Urothelium cell line (cell line): ENCODE data around the gene MTFP1.
"Not testable (repeated sequence)": the region's sequence is repeated elsewhere in the genome, so short reads cannot be mapped to it uniquely, and the experiment has no call there.

Experiments
- DNase-seq: peaks from one replicate; pipeline ENCODE4 v3.0.0; 2011; ENCODE audit warnings: low spot score, mixed read lengths
- FAIRE-seq: peaks from 2 replicates; lab custom pipeline; 2011; peaks lifted over from hg19 to GRCh38; lab: Jason Lieb, UNC

The MTFP1 gene

GRCh38 chr22:30401024-30401423 is 24.5 kb upstream of the MTFP1 start:
- FAIRE-seq, DNase-seq: not testable (repeated sequence)

- FAIRE-seq (no peak), DNase-seq (no peak)
Observed at GRCh38 chr22:30402028-30402765, 23.4 kb upstream of the MTFP1 start.

DNA sequence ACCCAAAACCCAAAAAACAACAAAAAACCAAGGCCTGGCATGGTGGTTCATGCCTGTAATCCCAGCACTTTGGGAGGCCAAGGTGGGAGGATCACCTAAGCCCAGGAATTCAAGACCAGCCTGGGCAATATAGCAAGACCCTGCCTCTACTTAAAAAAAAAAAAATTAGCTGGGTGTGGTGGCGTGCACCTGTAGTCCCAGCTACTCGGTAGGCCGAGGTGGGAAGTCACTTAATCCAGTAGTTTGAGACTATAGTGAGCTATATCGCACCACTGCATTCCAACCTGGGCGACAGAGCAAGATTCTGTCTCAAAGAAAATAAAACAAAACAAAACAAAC is 22.8 kb upstream of the MTFP1 start:
- FAIRE-seq, DNase-seq: not testable (repeated sequence)

DNA sequence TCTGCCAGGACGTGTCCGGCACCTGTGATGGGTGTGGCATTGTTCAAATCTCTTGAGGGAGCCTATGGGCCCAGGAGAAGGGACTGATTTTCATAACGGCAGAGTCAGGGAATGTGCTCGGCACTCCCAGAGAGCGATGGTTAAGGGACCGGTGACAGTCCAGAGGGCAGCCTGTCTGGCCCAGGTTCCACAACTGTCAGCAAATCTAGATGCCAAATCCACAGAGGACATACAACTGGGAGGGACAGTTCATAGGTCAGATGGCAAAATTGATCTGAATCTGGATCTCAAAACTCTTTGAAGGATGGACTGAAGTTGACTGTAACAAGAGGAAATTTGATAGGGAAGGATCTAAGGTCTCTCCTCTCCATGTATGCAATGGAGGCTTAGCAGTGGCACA is 21.3 kb upstream of the MTFP1 start:
- DNase-seq (no peak), FAIRE-seq (no peak)

DNA sequence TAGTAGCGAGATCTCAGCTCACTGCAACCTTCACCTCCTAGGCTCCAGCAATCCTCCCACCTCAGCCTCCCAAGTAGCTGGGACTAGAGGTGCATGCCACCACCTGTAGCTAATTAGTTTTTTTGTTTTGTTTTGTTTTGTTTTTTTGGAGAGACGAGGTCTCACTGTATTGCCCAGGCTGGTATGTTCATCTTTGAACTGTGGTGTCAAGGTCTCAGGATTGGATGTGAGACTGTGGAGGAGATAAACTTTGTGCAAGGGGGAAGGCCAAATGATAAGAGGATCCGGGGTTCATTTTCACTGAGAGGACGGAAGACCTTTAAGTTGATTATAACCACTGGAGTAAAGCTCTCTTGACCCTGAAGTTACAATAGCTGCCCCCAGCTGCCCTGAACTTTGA is 19.8 kb upstream of the MTFP1 start:
- FAIRE-seq (no peak), DNase-seq (no peak)

DNA sequence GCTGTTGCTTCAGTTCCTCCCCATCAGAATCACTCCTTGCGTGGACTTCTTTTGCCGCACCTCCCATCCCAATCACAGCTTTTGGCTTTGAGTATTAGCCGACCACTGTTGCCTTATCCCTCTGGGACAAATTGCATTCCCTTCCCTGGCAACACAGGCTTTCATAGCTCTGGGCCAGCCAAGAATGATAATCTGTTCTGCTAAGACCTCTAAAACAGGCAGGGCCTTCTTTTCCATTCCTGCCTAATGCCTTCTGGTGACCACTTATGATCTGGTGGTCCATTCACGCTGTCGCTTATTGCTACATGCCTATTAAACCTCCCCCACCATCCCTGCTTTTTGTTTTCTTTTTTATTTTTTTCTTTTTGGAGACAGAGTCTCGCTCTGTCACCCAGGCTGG is 19.2 kb upstream of the MTFP1 start:
- no peak for DNase-seq
- FAIRE-seq: no peak

GRCh38 chr22:30408388-30409102 is 17.0 kb upstream of the MTFP1 start:
- no peak for DNase-seq
- peak; percentile 37 for FAIRE-seq

- DNase-seq (no peak), FAIRE-seq (no peak)
Observed at GRCh38 chr22:30411780-30412179, 13.8 kb upstream of the MTFP1 start.

DNA sequence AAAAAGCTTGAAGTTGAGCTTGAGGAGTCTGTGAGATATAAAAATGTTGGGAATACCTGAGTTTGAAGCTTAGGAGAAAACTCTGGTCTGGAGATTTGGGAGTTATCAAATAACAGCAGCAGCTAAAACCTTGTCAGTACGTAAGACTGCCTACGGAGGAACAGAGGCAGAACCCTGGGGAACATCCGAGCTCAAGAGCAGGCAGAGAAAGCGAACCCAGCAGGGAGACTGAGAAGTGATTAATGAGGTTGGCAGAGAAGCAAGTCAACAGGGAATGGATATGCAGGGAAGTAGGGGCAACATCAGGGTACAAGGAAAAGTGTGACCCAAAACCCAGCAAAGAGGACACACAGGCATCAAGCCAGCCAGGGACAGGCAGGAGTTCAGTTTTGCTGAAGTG is 12.6 kb upstream of the MTFP1 start:
- FAIRE-seq (no peak), DNase-seq (no peak)

DNA sequence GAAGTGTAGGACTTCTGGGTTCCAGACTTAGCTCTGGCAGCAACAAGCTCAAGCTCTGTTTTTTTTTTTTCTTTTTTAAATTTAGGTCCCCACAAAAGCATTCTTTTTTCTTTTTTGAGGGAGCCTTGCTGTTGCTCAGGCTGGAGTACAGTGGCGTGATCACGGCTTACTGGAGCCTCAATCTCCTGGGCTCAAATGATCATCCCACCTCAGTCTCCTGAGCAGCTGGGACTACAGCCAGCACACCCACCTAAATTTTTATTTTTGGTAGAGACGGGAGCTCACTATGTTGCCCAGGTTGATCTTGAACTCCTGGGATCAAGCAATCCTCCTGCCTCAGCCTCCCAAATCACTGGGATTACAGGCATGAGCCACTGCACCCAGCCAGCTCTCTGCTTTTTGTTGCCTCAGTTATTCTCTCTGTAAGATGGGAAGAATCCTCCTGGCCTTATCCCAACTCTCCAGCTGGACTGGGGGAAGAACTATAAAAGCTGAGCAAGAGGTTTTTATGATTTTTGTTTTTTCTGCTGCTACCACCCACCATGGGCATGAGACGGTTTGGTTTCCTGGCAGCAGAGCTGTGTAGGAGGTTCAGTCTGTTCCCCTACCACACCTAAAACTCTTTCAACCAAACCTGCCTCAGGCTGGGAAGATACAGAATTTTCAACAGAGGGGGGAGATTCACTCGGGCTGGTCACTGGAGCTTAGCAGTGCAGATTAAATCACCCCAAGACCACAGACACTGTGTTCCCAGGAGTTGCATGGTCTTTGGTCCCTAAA is 11.6 kb upstream of the MTFP1 start:
- FAIRE-seq: no peak
- no peak for DNase-seq

GRCh38 chr22:30414525-30415047 is 11.0 kb upstream of the MTFP1 start:
- FAIRE-seq: no peak

DNA sequence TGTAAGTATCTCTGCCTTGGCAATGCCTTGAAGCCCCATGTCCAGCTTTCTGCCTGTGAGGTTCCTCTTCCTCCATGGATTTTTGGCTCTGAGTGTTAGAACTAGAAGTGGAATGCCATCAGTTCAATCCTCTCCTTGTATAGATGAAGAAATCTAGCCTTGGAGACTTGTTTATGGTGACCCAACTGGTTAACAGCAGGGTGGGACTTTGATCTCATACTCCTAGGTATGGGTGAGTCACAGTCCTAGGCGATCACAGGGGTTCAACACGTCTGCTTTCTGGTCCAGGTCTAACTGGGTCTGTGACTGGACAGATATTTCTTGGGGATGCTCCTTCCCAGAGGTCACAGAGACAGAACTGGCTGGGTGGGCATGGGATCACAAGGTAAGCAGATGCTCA is 9.2 kb upstream of the MTFP1 start:
- DNase-seq (no peak), FAIRE-seq (no peak)

More at GRCh38 chr22:30414525-30415047, 11.0 kb upstream of the MTFP1 start:
- DNase-seq: no peak

DNA sequence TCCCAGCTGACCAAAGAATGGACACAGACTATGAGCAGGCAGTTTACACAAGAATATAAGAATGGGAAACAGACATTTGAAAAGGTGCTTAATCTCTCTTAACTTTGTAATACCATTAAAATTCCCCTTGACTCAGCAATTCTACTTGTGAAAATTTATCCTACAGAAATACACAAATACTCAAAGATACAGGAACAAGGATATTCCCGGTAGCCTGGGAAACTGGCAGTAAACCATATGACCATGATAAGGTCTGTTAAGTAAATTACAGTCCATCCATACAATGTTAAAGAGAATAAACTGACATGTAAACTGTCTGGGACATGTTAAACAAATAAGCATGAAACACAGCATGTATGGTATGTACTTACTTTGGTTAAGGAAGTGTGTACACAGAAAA is 8.7 kb upstream of the MTFP1 start:
- no peak for FAIRE-seq
- no peak for DNase-seq

GRCh38 chr22:30420347-30421125 is 5.0 kb upstream of the MTFP1 start:
- FAIRE-seq: no peak
- peak; percentile 54 for DNase-seq

GRCh38 chr22:30421695-30422480 is 3.7 kb upstream of the MTFP1 start:
- DNase-seq (no peak), FAIRE-seq (no peak)

- FAIRE-seq (no peak), DNase-seq (peak; percentile 84)
Observed at GRCh38 chr22:30422481-30423300, 2.9 kb upstream of the MTFP1 start.

DNA sequence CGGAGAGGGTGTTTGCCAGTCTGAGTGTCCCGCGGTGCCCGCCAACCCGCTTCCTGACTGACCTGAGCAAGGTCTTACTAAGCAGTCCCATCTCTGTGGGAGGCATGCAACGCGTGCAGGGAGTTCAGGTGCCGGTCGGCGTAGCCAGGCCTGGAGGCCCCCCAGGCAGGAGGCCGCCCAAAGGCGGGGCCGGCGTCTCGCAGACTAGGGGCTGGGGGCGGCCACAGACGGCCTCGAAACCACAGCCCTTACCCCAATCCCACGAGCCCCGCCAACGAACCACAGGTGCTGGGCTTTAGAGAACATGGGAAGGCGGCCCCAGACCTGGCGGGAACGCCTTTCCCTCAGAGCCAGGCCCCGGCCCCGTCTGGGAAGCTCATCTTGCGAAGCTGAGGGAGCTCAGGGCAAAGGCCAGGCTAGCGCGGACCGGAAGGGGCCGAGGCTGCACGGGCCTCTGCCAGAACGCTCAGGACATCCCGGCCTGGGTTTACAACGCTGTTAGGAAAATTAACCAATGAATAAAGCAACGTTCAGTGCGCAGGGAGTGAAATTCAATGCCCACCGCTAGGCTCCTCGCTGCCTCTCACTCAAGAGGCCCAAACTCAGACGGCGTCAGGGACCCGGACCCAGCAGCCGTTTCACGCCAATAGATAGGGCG is 2.1 kb upstream of the MTFP1 start:
- DNase-seq: peak; percentile 47
- no peak for FAIRE-seq

DNA sequence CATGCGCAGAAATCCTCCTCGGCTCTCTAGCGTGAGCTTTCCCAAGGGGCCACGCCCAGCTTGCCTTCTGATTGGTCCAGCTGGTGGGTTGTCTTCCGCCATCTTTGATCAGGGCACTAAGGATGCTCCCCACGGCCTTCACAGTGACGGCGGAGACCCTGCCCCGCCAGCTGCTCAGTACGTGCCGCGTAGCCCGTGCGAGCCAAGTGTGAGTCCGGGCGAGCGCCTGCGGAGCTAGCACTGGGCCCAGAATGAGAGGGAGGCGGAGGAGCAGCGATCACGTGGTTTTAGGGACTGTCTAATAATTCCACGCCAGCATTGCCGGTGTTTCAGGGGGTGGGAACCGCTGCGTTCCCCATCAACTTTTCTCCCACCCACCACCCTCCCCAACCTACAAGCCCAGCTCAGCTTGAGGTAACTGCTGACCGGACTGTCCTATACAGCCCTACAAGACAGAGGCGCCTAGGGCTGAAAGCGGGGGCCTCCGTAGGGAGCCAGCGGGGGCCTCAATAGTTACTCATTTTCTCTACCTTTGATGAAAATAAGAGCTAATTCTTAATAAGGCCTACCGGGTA is 1.5 kb upstream of the MTFP1 start:
- FAIRE-seq (peak; percentile 97), DNase-seq (peak; percentile 99)
